K562 (cell line): ENCODE data around the gene EGF.

Source experiments
- EP300 ChIP-seq: IDR thresholded peaks from 2 replicates; pipeline ENCODE4 v1.6.1; 2012; ENCODE audit warnings: low read length, improper control_type of control experiment
- EP400 ChIP-seq: fragments of 450-650 bp; IDR thresholded peaks from 2 replicates; pipeline ENCODE4 v1.6.1; 2017; ENCODE audit warnings: antibody characterized with exemption, mild to moderate bottlenecking, moderate library complexity
- HIVEP1 ChIP-seq: fragments of 250-450 bp; sonication (Bioruptor Pico); IDR thresholded peaks from 2 replicates; pipeline ENCODE4 v1.4.0; 2020; ENCODE audit warnings: mild to moderate bottlenecking
- MAFF ChIP-seq: IDR thresholded peaks from 2 replicates; pipeline ENCODE4 v1.6.1; 2012; ENCODE audit warnings: low read length, improper control_type of control experiment
- MTA1 ChIP-seq: fragments of 450-650 bp; IDR thresholded peaks from 2 replicates; pipeline ENCODE4 v1.6.1; 2017; ENCODE audit warnings: borderline replicate concordance
- NBN ChIP-seq: fragments of 450-650 bp; IDR thresholded peaks from 2 replicates; pipeline ENCODE4 v1.6.1; 2016; ENCODE audit warnings: low read depth, mild to moderate bottlenecking
- TCF3 ChIP-seq: sonication (generic); formaldehyde crosslinking; IDR thresholded peaks from 2 replicates; pipeline ENCODE4 v1.4.0; 2020; ENCODE audit warnings: mild to moderate bottlenecking, missing genetic modification reagents
- ZNF274 ChIP-seq: IDR thresholded peaks from 2 replicates; pipeline ENCODE4 v1.6.1; 2011; ENCODE audit warnings: low read depth, mild to moderate bottlenecking, low read length, moderate library complexity, borderline replicate concordance
- ZSCAN29 ChIP-seq: fragments of 450-650 bp; IDR thresholded peaks from 2 replicates; pipeline ENCODE4 v1.6.1; 2017
- TF ChIP-seq, protein P1 (sequence below): fragments of 250-450 bp; sonication (Bioruptor Pico); IDR thresholded peaks from 2 replicates; pipeline ENCODE4 v1.8.0; 2021; ENCODE audit warnings: moderate library complexity, mild to moderate bottlenecking, inconsistent platforms

DNA sequence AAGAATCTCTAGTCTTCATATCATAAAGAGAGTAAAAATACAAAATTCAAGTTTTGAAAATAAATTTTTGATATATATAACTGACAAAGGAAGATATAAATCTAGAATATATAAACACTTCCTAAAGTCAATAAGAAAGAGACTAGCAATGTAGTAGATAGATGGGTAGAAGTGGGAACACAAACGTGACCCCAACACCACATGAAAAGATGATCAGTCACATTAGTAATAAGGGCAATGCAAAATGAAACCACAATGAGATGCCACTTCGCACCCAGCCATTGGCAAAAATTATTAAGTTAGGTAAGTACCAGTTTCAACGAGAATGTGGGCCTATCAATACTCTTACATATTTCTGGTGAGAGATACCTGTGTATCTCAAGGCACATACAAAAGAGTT is 106.5 kb downstream of the EGF start:
- no peak for TF ChIP-seq EP400
- no peak for TF ChIP-seq MTA1
- no peak for TF ChIP-seq ZSCAN29
- TF ChIP-seq NBN: no peak
- no peak for TF ChIP-seq MAFF
- TF ChIP-seq EP300: no peak
- no peak for TF ChIP-seq HIVEP1 (CRISPR knock-in tag)
- TF ChIP-seq ZNF274: no peak
- TF ChIP-seq, protein P1, sequence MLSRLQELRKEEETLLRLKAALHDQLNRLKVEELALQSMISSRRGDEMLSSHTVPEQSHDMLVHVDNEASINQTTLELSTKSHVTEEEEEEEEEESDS (CRISPR knock-in tag): no peak
- no peak for TF ChIP-seq TCF3
